OCI-LY1 (cell line): ENCODE measurements around the gene GAPVD1.
"Not testable (repeated sequence)": the region's sequence is repeated elsewhere in the genome, so short reads cannot be mapped to it uniquely, and the experiment has no call there.

ENCODE experiments used
- H2AFZ ChIP-seq: fragments of 200-600 bp; sonication (generic), shearing (Covaris generic); 2 replicates; pipeline ENCODE4 v1.6.0; 2014; ENCODE audit warnings: antibody characterized with exemption, mild to moderate bottlenecking, low read length
- H3F3A ChIP-seq: fragments of 200-600 bp; sonication (generic), shearing (Covaris generic); 2 replicates; pipeline ENCODE4 v1.6.0; 2014; ENCODE audit warnings: mild to moderate bottlenecking, antibody characterized with exemption, low read length, moderate library complexity; ENCODE audit not compliant: insufficient read depth
- H3K27ac ChIP-seq: fragments of 200-600 bp; sonication (generic); 2 replicates; pipeline ENCODE4 v1.5.1; 2014; ENCODE audit warnings: low read length, mixed run types, mild to moderate bottlenecking, low read depth; ENCODE audit not compliant: poor library complexity, severe bottlenecking
- H3K27me3 ChIP-seq: fragments of 200-600 bp; sonication (generic); 2 replicates; pipeline ENCODE4 v1.6.0; 2014; ENCODE audit warnings: antibody characterized with exemption, mild to moderate bottlenecking, low read length, moderate library complexity; ENCODE audit not compliant: insufficient read depth
- H3K36me3 ChIP-seq: fragments of 200-600 bp; sonication (generic); 2 replicates; pipeline ENCODE4 v1.6.1; 2014; ENCODE audit warnings: mild to moderate bottlenecking, antibody characterized with exemption, low read length, moderate library complexity, mixed read lengths; ENCODE audit not compliant: insufficient read depth
- H3K4me1 ChIP-seq: fragments of 200-600 bp; sonication (generic); 2 replicates; pipeline ENCODE4 v1.5.1; 2014; ENCODE audit warnings: mild to moderate bottlenecking, low read length, moderate library complexity; ENCODE audit not compliant: insufficient read depth, severe bottlenecking
- H3K4me2 ChIP-seq: fragments of 200-600 bp; sonication (generic), shearing (Covaris generic); 2 replicates; pipeline ENCODE4 v1.6.1; 2014; ENCODE audit warnings: low read length
- H3K4me3 ChIP-seq: fragments of 200-600 bp; sonication (generic); 2 replicates; pipeline ENCODE4 v1.5.1; 2014; ENCODE audit warnings: low read length, low read depth, mild to moderate bottlenecking, mixed read lengths; ENCODE audit not compliant: poor library complexity, severe bottlenecking
- H3K79me2 ChIP-seq: fragments of 200-600 bp; shearing (Covaris generic); 2 replicates; pipeline ENCODE4 v1.6.1; 2016; ENCODE audit warnings: mixed run types, low read length, mixed read lengths; ENCODE audit not compliant: insufficient read depth
- H3K9ac ChIP-seq: fragments of 200-600 bp; sonication (generic), shearing (Covaris generic); 2 replicates; pipeline ENCODE4 v1.6.1; 2014; ENCODE audit warnings: mild to moderate bottlenecking, low read length, mixed read lengths
- H3K9me2 ChIP-seq: fragments of 200-600 bp; sonication (generic), shearing (Covaris generic); 2 replicates; pipeline ENCODE4 v1.6.1; 2014; ENCODE audit warnings: low read depth, mild to moderate bottlenecking, low read length, mixed read lengths
- H3K9me3 ChIP-seq: fragments of 200-600 bp; shearing (Covaris generic); 2 replicates; pipeline ENCODE4 v1.6.1; 2014; ENCODE audit warnings: low read length, mixed read lengths
- H4K20me1 ChIP-seq: fragments of 200-600 bp; sonication (generic), shearing (Covaris generic); 2 replicates; pipeline ENCODE4 v1.6.0; 2016; ENCODE audit warnings: mild to moderate bottlenecking, low read length; ENCODE audit not compliant: insufficient read depth
- EZH2 ChIP-seq: fragments of 200-600 bp; sonication (generic), shearing (Covaris generic); IDR thresholded peaks from 2 replicates; pipeline ENCODE4 v1.8.0; 2017; ENCODE audit warnings: borderline replicate concordance, mixed run types, mild to moderate bottlenecking, antibody characterized with exemption, low read length, moderate library complexity, mixed read lengths
- TF ChIP-seq, protein P1 (sequence below): fragments of 200-600 bp; sonication (generic), shearing (Covaris generic); IDR thresholded peaks from 2 replicates; pipeline ENCODE4 v1.5.1; 2017; ENCODE audit warnings: mild to moderate bottlenecking, antibody characterized with exemption, low read length, moderate library complexity, mixed read lengths

GAPVD1 gene, protein sequence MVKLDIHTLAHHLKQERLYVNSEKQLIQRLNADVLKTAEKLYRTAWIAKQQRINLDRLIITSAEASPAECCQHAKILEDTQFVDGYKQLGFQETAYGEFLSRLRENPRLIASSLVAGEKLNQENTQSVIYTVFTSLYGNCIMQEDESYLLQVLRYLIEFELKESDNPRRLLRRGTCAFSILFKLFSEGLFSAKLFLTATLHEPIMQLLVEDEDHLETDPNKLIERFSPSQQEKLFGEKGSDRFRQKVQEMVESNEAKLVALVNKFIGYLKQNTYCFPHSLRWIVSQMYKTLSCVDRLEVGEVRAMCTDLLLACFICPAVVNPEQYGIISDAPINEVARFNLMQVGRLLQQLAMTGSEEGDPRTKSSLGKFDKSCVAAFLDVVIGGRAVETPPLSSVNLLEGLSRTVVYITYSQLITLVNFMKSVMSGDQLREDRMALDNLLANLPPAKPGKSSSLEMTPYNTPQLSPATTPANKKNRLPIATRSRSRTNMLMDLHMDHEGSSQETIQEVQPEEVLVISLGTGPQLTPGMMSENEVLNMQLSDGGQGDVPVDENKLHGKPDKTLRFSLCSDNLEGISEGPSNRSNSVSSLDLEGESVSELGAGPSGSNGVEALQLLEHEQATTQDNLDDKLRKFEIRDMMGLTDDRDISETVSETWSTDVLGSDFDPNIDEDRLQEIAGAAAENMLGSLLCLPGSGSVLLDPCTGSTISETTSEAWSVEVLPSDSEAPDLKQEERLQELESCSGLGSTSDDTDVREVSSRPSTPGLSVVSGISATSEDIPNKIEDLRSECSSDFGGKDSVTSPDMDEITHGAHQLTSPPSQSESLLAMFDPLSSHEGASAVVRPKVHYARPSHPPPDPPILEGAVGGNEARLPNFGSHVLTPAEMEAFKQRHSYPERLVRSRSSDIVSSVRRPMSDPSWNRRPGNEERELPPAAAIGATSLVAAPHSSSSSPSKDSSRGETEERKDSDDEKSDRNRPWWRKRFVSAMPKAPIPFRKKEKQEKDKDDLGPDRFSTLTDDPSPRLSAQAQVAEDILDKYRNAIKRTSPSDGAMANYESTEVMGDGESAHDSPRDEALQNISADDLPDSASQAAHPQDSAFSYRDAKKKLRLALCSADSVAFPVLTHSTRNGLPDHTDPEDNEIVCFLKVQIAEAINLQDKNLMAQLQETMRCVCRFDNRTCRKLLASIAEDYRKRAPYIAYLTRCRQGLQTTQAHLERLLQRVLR (N-terminal part only)

DNA sequence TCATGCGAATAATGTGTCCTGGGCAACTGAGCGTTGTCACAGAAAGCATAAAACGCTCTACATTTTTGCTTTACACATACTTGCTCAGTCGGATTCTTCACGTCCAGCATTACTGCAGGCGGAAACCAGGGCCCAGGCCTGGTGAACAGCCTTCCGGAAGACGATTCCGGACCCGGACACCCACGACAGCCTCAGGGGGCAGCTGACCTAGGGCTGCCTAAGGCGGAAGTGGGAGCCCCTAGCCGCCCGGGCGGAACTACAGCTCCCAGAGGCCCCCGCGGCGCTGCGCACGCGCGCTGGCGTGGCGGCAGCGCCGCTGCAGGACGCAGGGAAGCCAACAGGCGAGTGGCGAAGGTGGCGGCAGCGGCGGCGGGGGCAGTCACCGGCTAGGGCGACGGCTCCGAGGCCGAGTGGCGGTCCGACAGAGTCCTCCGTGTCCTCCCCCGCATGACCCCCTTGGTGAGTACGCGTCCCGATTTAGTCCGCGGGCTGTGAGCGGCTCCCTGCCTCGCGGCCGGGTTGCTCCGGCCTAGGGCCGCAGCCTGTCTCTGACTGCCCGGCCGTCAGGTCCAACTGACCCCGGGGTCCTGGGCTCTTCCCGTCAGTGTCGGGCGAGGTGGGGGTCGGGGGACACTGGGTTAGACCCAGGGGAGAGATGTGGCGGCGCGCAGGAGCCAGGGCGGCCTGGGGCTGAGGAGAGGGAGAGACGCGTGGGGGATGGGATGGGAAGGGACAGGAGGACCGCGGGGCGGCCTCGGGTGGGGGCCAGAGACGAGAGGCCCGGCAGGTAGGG is at the start of gene GAPVD1:
GAPVD1 (plus strand) TSS at position 326 of the 793 bp plus-strand sequence. CDS start 37,096 bp downstream, outside the sequence.
- Histone ChIP-seq H3K9me2 (no peaks in the 10 kb centered on the region), H3K9ac (peak within 1 kb of the TSS; percentile 89), H3K36me3 (peaks cover 6% of the 10 kb centered on the region; the same call in 1 of the 2 replicates), H3K79me2 (peaks cover 40% of the 10 kb centered on the region), H3K27me3 (no peaks in the 10 kb centered on the region), H3F3A (no peaks in the 10 kb centered on the region), H4K20me1 (no peaks in the 10 kb centered on the region), H2AFZ (no peak within 1 kb of the TSS), H3K27ac (peak within 1 kb of the TSS; percentile 83), H3K4me1 (peaks cover 35% of the 10 kb centered on the region), H3K9me3 (no peaks in the 10 kb centered on the region), H3K4me3 (peak within 1 kb of the TSS; percentile 91), H3K4me2 (peak within 1 kb of the TSS; percentile 98)
- TF ChIP-seq, protein P1, sequence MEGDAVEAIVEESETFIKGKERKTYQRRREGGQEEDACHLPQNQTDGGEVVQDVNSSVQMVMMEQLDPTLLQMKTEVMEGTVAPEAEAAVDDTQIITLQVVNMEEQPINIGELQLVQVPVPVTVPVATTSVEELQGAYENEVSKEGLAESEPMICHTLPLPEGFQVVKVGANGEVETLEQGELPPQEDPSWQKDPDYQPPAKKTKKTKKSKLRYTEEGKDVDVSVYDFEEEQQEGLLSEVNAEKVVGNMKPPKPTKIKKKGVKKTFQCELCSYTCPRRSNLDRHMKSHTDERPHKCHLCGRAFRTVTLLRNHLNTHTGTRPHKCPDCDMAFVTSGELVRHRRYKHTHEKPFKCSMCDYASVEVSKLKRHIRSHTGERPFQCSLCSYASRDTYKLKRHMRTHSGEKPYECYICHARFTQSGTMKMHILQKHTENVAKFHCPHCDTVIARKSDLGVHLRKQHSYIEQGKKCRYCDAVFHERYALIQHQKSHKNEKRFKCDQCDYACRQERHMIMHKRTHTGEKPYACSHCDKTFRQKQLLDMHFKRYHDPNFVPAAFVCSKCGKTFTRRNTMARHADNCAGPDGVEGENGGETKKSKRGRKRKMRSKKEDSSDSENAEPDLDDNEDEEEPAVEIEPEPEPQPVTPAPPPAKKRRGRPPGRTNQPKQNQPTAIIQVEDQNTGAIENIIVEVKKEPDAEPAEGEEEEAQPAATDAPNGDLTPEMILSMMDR, result peak; percentile 37
- TF ChIP-seq EZH2, result no peak

DNA sequence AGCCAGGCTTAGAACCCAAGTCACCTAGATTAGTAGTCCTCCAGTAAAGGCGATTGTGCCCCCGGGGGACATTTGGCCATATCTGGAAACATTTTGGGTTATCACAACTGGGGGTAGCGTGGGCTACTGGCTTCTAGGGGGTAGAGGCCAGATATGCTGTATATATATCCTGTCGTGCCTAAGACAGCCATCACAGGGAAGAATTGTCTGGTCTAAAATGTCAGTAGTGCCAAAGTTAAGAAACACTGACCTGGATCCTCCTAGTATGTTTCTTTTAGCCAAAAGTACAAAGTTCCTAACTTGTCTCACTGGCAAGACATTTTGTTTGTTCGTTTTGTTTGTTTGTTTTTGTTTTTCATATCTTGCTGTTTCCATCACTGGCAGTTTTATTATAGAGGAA is 47.4 kb upstream of the GAPVD1 start:
- H3K4me2 ChIP-seq, result no peak overlapping the region
- no peaks in the 10 kb centered on the region for H3F3A ChIP-seq
- H3K27ac ChIP-seq, result no peak overlapping the region
- H2AFZ ChIP-seq, result no peak overlapping the region
- H3K4me3 ChIP-seq, result no peak overlapping the region
- no peaks in the 10 kb centered on the region for H4K20me1 ChIP-seq
- no peaks in the 10 kb centered on the region for H3K9me3 ChIP-seq
- no peak overlapping the region for H3K9ac ChIP-seq
- no peaks in the 10 kb centered on the region for H3K79me2 ChIP-seq
- no peaks in the 10 kb centered on the region for H3K9me2 ChIP-seq
- H3K36me3 ChIP-seq, result peaks cover 26% of the 10 kb centered on the region
- no peaks in the 10 kb centered on the region for H3K4me1 ChIP-seq
- no peaks in the 10 kb centered on the region for H3K27me3 ChIP-seq
- TF ChIP-seq EZH2, result no peak
- TF ChIP-seq, protein P1, result no peak

DNA sequence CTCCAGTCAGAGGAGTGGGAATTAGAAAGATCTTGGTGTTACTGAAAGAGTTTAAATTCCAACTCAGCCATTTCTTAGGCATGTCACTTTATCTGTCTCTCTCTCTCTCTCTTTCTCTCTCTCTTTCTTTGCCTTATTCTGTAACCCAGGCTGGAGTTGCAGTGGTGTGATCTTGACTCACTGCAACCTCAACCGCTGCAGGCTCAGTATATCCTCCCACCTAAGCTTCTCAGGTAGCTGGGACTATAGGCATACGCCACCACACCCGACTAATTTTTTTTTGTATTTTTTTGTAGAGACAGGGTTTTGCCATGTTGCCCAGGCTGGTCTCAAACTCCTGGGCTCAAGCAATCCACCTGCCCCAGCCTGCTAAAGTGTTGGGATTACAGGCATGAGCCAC is 43.0 kb upstream of the GAPVD1 start:
- H3K9me2 ChIP-seq, result no peaks in the 10 kb centered on the region
- no peak overlapping the region for H3K4me2 ChIP-seq
- no peak overlapping the region for H3K4me3 ChIP-seq
- no peaks in the 10 kb centered on the region for H3F3A ChIP-seq
- no peaks in the 10 kb centered on the region for H3K4me1 ChIP-seq
- peaks cover 33% of the 10 kb centered on the region for H3K36me3 ChIP-seq
- no peaks in the 10 kb centered on the region for H4K20me1 ChIP-seq
- no peak overlapping the region for H3K27ac ChIP-seq
- H3K9me3 ChIP-seq, result no peaks in the 10 kb centered on the region
- no peaks in the 10 kb centered on the region for H3K27me3 ChIP-seq
- TF ChIP-seq, protein P1, result no peak
- no peak for TF ChIP-seq EZH2
- H2AFZ ChIP-seq, result no peak overlapping the region
- no peak overlapping the region for H3K9ac ChIP-seq
- H3K79me2 ChIP-seq, result no peaks in the 10 kb centered on the region

DNA sequence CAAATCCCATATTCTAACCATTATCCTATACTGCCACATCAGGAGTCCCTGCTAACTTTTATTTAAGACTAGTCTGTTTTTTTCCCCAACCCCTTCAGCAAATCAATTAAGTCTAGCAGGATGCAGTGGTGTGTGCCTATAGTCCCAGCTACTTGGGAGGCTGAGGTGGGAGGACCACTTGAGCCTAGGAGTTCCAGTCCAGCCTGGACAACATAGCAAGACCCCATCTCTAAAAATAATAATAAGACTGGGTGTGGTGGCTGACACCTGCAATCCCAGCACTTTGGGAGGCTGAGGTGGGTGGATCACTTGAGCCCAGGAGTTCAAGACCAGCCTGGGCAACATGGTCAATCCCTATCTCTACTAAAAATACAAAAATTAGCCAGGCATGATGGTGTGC is 36.8 kb upstream of the GAPVD1 start:
- not testable (repeated sequence) for H3K9ac ChIP-seq, H3K4me1 ChIP-seq, H2AFZ ChIP-seq, H3F3A ChIP-seq, H3K27ac ChIP-seq, H3K9me3 ChIP-seq, H3K27me3 ChIP-seq, H3K4me2 ChIP-seq, H3K9me2 ChIP-seq, H3K4me3 ChIP-seq, H3K79me2 ChIP-seq, H4K20me1 ChIP-seq
- peaks cover 28% of the 10 kb centered on the region for H3K36me3 ChIP-seq
